Nephron (organoid): ENCODE data around the gene COL18A1.

ENCODE experiments used
- H3K27ac Mint-ChIP-seq, 3 experiments: 2 replicates each; pipeline ENCODE4 v1.8.0; 2020; ENCODE audit warnings: mixed read lengths in 3 of 3, mild to moderate bottlenecking in 2 of 3, moderate library complexity in 1 of 3
- H3K27me3 Mint-ChIP-seq: 2 replicates; pipeline ENCODE4 v1.8.0; 2021; ENCODE audit warnings: low read depth, mild to moderate bottlenecking, moderate library complexity, mixed read lengths
- H3K36me3 Mint-ChIP-seq: 2 replicates; pipeline ENCODE4 v1.8.0; 2020; ENCODE audit warnings: low read depth, mixed read lengths
- H3K4me1 Mint-ChIP-seq: 2 replicates; pipeline ENCODE4 v1.8.0; 2020; ENCODE audit warnings: mixed read lengths
- H3K4me3 Mint-ChIP-seq, 3 experiments: 2 replicates each; pipeline ENCODE4 v1.8.0; 2020; ENCODE audit warnings: mild to moderate bottlenecking in 3 of 3, mixed read lengths in 3 of 3, moderate library complexity in 2 of 3
- H3K9me3 Mint-ChIP-seq: 2 replicates; pipeline ENCODE4 v1.8.0; 2020; ENCODE audit warnings: mixed read lengths
- TF ChIP-seq, protein P1 (sequence below), 3 experiments: fragments of 200-600 bp; sonication (generic); IDR thresholded peaks; one replicate each; pipeline ENCODE4 v1.5.0; 2021; ENCODE audit warnings: antibody characterized with exemption in 3 of 3; ENCODE audit not compliant: unreplicated experiment in 3 of 3

COL18A1 gene

GRCh38 chr21:45467221-45467779, 62.3 kb downstream of the COL18A1 start:
- H3K9me3 Mint-ChIP-seq, result peaks cover 11% of the 10 kb centered on the region
- peaks cover 35% of the 10 kb centered on the region for H3K4me1 Mint-ChIP-seq
- no peak overlapping the region for H3K4me3 Mint-ChIP-seq
- no peak overlapping the region for H3K27ac Mint-ChIP-seq
- H3K27me3 Mint-ChIP-seq, result no peaks in the 10 kb centered on the region
- TF ChIP-seq, protein P1, sequence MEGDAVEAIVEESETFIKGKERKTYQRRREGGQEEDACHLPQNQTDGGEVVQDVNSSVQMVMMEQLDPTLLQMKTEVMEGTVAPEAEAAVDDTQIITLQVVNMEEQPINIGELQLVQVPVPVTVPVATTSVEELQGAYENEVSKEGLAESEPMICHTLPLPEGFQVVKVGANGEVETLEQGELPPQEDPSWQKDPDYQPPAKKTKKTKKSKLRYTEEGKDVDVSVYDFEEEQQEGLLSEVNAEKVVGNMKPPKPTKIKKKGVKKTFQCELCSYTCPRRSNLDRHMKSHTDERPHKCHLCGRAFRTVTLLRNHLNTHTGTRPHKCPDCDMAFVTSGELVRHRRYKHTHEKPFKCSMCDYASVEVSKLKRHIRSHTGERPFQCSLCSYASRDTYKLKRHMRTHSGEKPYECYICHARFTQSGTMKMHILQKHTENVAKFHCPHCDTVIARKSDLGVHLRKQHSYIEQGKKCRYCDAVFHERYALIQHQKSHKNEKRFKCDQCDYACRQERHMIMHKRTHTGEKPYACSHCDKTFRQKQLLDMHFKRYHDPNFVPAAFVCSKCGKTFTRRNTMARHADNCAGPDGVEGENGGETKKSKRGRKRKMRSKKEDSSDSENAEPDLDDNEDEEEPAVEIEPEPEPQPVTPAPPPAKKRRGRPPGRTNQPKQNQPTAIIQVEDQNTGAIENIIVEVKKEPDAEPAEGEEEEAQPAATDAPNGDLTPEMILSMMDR (IDR thresholded peaks at IDR 0.05; ENCODE audit: unreplicated experiment in 3 of 3), result no peak
- H3K36me3 Mint-ChIP-seq, result peaks cover 17% of the 10 kb centered on the region

DNA sequence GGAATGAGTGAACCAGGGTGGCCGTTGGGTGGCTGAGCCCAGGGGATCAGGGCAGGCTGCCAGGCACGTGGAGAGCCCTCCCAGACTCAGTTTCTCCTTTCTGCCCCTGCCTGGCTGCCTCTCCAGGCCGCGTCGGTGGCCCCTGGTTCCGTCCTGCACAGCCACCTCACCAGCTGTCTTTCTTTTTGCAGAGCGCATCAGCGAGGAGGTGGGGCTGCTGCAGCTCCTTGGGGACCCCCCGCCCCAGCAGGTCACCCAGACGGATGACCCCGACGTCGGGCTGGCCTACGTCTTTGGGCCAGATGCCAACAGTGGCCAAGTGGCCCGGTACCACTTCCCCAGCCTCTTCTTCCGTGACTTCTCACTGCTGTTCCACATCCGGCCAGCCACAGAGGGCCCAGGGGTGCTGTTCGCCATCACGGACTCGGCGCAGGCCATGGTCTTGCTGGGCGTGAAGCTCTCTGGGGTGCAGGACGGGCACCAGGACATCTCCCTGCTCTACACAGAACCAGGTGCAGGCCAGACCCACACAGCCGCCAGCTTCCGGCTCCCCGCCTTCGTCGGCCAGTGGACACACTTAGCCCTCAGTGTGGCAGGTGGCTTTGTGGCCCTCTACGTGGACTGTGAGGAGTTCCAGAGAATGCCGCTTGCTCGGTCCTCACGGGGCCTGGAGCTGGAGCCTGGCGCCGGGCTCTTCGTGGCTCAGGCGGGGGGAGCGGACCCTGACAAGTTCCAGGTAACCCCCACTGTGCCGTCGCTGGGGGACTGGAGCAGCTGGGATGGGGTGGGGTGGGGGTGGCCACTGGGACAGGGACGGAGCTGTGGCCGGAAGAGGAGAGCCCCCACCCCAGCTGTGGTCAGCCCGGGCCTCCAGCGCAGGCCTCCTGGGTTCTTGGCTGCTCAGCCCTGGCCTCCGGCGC, 63.3 kb downstream of the COL18A1 start:
- Mint-ChIP-seq H3K27ac (no peak overlapping the region), H3K36me3 (peaks cover 9% of the 10 kb centered on the region), H3K9me3 (peaks cover 5% of the 10 kb centered on the region), H3K4me1 (peaks cover 35% of the 10 kb centered on the region), H3K27me3 (no peaks in the 10 kb centered on the region), H3K4me3 (no peak overlapping the region)
- TF ChIP-seq, protein P1 (IDR thresholded peaks at IDR 0.05; ENCODE audit: unreplicated experiment in 3 of 3), result no peak

- no peaks in the 10 kb centered on the region for H3K27me3 Mint-ChIP-seq
- no peak overlapping the region for H3K27ac Mint-ChIP-seq
- H3K4me3 Mint-ChIP-seq, result no peak overlapping the region
- H3K9me3 Mint-ChIP-seq, result peaks cover 5% of the 10 kb centered on the region
- H3K36me3 Mint-ChIP-seq, result peaks cover 6% of the 10 kb centered on the region
- peaks cover 35% of the 10 kb centered on the region for H3K4me1 Mint-ChIP-seq
- TF ChIP-seq, protein P1 (IDR thresholded peaks at IDR 0.05; ENCODE audit: unreplicated experiment in 3 of 3), result no peak
Observed at GRCh38 chr21:45468971-45469272, 64.0 kb downstream of the COL18A1 start.

GRCh38 chr21:45469273-45470086, 64.5 kb downstream of the COL18A1 start:
- peak overlapping the region; percentile 38 to 48 (median 47) for H3K4me3 Mint-ChIP-seq

DNA sequence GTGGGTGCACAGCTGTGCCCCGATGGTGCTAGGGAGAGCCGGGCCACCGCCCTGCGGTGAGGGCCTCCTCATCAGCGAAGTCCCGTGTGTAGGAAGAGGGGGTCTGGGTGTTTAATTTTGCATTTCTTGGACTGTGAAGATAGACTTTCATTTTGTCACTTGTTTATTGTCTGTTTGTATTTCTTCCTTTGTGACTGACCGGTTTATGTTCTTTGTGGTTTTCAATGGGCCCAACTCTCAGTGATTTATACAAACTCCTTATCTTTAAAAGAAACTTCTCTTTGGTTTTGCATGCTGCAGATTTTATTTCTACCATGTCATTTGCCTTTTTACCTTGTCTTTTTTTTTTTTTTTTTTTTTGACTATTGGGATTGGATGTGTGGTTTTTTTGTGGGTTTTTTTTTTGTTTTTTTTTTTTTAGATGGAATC, 65.1 kb downstream of the COL18A1 start:
- Mint-ChIP-seq H3K9me3 (no peaks in the 10 kb centered on the region), H3K4me3 (peak overlapping the region; percentile 38 to 48 (median 47)), H3K27ac (peak overlapping the region; percentile 80 to 99 (median 88)), H3K27me3 (no peaks in the 10 kb centered on the region), H3K36me3 (peaks cover 6% of the 10 kb centered on the region), H3K4me1 (peaks cover 28% of the 10 kb centered on the region)
- TF ChIP-seq, protein P1 (IDR thresholded peaks at IDR 0.05; ENCODE audit: unreplicated experiment in 3 of 3), result no peak

More at GRCh38 chr21:45469273-45470086, 64.5 kb downstream of the COL18A1 start:
- peaks cover 35% of the 10 kb centered on the region for H3K4me1 Mint-ChIP-seq
- H3K36me3 Mint-ChIP-seq, result peaks cover 11% of the 10 kb centered on the region
- peak overlapping the region; percentile 80 to 99 (median 88) for H3K27ac Mint-ChIP-seq
- no peaks in the 10 kb centered on the region for H3K27me3 Mint-ChIP-seq
- peaks cover 5% of the 10 kb centered on the region for H3K9me3 Mint-ChIP-seq
- TF ChIP-seq, protein P1 (IDR thresholded peaks at IDR 0.05; ENCODE audit: unreplicated experiment in 3 of 3), result no peak
